NT2/D1 (cell line): ENCODE data around the gene EPS8L1.

Experiments used
- SUZ12 ChIP-seq: IDR thresholded peaks from 2 replicates; pipeline ENCODE4 v1.6.1; 2011; ENCODE audit not compliant: insufficient read length, insufficient read depth; ENCODE audit errors: extremely low read depth
- YY1 ChIP-seq: IDR thresholded peaks from 2 replicates; pipeline ENCODE4 v1.6.1; 2011; ENCODE audit not compliant: insufficient read length, insufficient read depth
- ZNF274 ChIP-seq: IDR thresholded peaks from 2 replicates; pipeline ENCODE4 v1.6.1; 2011; ENCODE audit warnings: mild to moderate bottlenecking, low read depth, low read length

GRCh38 chr19:55080968-55081769 is 5.5 kb downstream of the EPS8L1 start:
- no peak for TF ChIP-seq SUZ12
- TF ChIP-seq YY1, result no peak
- TF ChIP-seq ZNF274, result no peak
